Right ventricle myocardium inferior (tissue), 1 donor: ENCODE data around the gene NUP58. TPM values are rescaled to one million over a fixed set of nuclear protein-coding genes. Genes with fewer than 3 reads are reported as not detected.

ENCODE experiments used
- ATAC-seq: fragments of 200-7000 bp; cut with Tn5 transposase; one replicate; pipeline ENCODE4 v1.9.1; 2020; ENCODE audit warnings: mild to moderate bottlenecking, moderate library complexity
- DNase-seq: peaks from one replicate; pipeline ENCODE4 v3.0.0; 2021; ENCODE audit errors: missing footprints
- intact Hi-C: fragments of 100-400 bp; cut with DNase I; formaldehyde crosslinking; loops from one replicate; pipeline ENCODE4 v1.11.0; 2022
- long read RNA-seq: library from polyadenylated mRNA; unstranded; transcript quantifications from one replicate; pipeline ENCODE4 v2.0.0, GENCODE V29; 2021
- total RNA-seq: library from RNA; stranded (reverse); fragmentation: NEBNext Ultra II Directional; extraction: Animal tissue kit (Norgen Biotek cat#: 25700); gene quantifications from one replicate; pipeline ENCODE4 v1.2.1, GENCODE V29; 2021
- donor health status: DM: no; HTN: yes; CAD: no; lungs with severe emphysema.

NUP58 gene
- 21.9 TPM for total RNA-seq
- long read RNA-seq, full-length matches to known transcripts = 16 of 18 reads
- long read RNA-seq, partial matches to known transcripts = 0 of 18 reads
- long read RNA-seq, other reads (novel, unspliced or antisense) = 2 of 18 reads

GRCh38 chr13:25301347-25302113 is at the start of gene NUP58:
Gene NUP58 (plus strand): TSS chr13:25301625. CDS start chr13:25301774, 149 bp downstream.
- intact Hi-C loops = loop anchor here (1.0 kb wide), 1 partner anchor 14 kb away; the partner anchor contains the start of gene MTMR6
- DNase-seq (peak; percentile 98), ATAC-seq (peak; percentile 100)

- intact Hi-C loops = loop anchor here (10.0 kb wide), 1 partner anchor 73 kb away; no protein-coding TSS in a partner anchor
- DNase-seq = no peak
- no peak for ATAC-seq
These were observed 49.2 kb upstream of the NUP58 start for GRCh38 chr13:25252225-25252624.

GRCh38 chr13:25252752-25253151 is 48.7 kb upstream of the NUP58 start:
- no peak for ATAC-seq
- DNase-seq = no peak
- intact Hi-C loops = loop anchor here (10.0 kb wide), 1 partner anchor 72 kb away; no protein-coding TSS in a partner anchor

GRCh38 chr13:25253702-25254101 is 47.7 kb upstream of the NUP58 start:
- ATAC-seq (no peak), DNase-seq (no peak)
- intact Hi-C loops = loop anchor here (10.0 kb wide), 1 partner anchor 71 kb away; no protein-coding TSS in a partner anchor

GRCh38 chr13:25262261-25262660 is 39.2 kb upstream of the NUP58 start:
- intact Hi-C loops = no loop called here
- no peak for ATAC-seq

GRCh38 chr13:25266706-25267105 is 34.7 kb upstream of the NUP58 start:
- intact Hi-C loops = no loop called here
- DNase-seq (no peak), ATAC-seq (no peak)

More at GRCh38 chr13:25262261-25262660, 39.2 kb upstream of the NUP58 start:
- DNase-seq = no peak

GRCh38 chr13:25267715-25268114 is 33.7 kb upstream of the NUP58 start:
- no peak for ATAC-seq
- no peak for DNase-seq
- intact Hi-C loops = no loop called here

- no peak for ATAC-seq
- intact Hi-C loops = no loop called here
- DNase-seq = no peak
These were observed 32.9 kb upstream of the NUP58 start for GRCh38 chr13:25268561-25268960.

GRCh38 chr13:25276748-25277147 is 24.7 kb upstream of the NUP58 start:
- ATAC-seq (no peak), DNase-seq (no peak)
- intact Hi-C loops = no loop called here

GRCh38 chr13:25280396-25280795 is 21.0 kb upstream of the NUP58 start:
- ATAC-seq = no peak
- intact Hi-C loops = no loop called here
- DNase-seq = no peak

- peak; percentile 39 for ATAC-seq
- no peak for DNase-seq
- intact Hi-C loops = no loop called here
These were observed 20.1 kb upstream of the NUP58 start for GRCh38 chr13:25281193-25281934.

- DNase-seq = no peak
- intact Hi-C loops = no loop called here
- no peak for ATAC-seq
These were observed 19.5 kb upstream of the NUP58 start for GRCh38 chr13:25281935-25282332.

GRCh38 chr13:25286308-25286968 is 15.0 kb upstream of the NUP58 start:
- intact Hi-C loops = no loop called here
- DNase-seq (no peak), ATAC-seq (no peak)

GRCh38 chr13:25286969-25287961 is 14.2 kb upstream of the NUP58 start, which contains the start of gene MTMR6:
Gene MTMR6 (minus strand): TSS chr13:25287488. CDS start chr13:25287247, 241 bp downstream.
- peak; percentile 98 for ATAC-seq
- intact Hi-C loops = loop anchor here (1.0 kb wide), 1 partner anchor 14 kb away; the partner anchor contains the start of gene NUP58
- DNase-seq = peak; percentile 97

GRCh38 chr13:25288966-25289365 is 12.5 kb upstream of the NUP58 start:
- intact Hi-C loops = no loop called here
- DNase-seq (no peak), ATAC-seq (no peak)

- intact Hi-C loops = no loop called here
- DNase-seq = no peak
- no peak for ATAC-seq
These were observed 9.7 kb upstream of the NUP58 start for GRCh38 chr13:25291691-25292090.

GRCh38 chr13:25292301-25292700 is 9.1 kb upstream of the NUP58 start:
- ATAC-seq (peak; percentile 62), DNase-seq (no peak)
- intact Hi-C loops = no loop called here

GRCh38 chr13:25295228-25295627 is 6.2 kb upstream of the NUP58 start:
- DNase-seq (no peak), ATAC-seq (no peak)
- intact Hi-C loops = no loop called here
